ENCODE measurements around the gene SPATA6. TPM values are rescaled to one million over a fixed set of nuclear protein-coding genes. Genes with fewer than 3 reads are reported as not detected.
"Not testable (repeated sequence)": the region's sequence is repeated elsewhere in the genome, so short reads cannot be mapped to it uniquely, and the experiment has no call there.

Gene SPATA6
- total RNA-seq, 1 donor from 2014 or later = 0.79 TPM

DNA sequence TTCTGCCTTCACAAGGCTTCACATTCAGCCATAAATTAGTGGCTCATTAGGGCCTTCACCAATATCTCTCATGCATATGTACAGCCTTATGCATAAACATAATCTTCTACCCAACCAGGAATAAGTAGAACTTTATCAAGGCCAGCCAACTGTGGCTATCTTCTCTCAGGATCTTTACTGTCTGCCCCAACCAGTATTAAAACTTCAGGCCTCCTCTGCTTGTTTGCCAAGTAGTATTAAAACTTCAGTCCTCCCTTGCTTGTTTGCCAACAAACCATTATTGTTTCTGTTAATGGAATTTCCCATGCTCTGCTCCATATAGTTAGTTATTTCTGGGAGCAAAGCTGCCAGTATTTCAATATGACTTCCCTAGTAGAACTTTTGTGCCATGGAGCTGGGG, 169.4 kb downstream of the SPATA6 start:
- FAIRE-seq (no peak), DNase-seq (ENCODE audit: low read depth) (no peak)
- no peak overlapping the region for H3K4me3 ChIP-seq (ENCODE audit: low read depth, low read length)
- TF ChIP-seq CTCF (IDR thresholded peaks at IDR 0.05; ENCODE audit: insufficient read depth, low read length, severe bottlenecking) = no peak
- H3K36me3 ChIP-seq (ENCODE audit: control insufficient read depth, insufficient read depth, low read length) = no peaks in the 10 kb centered on the region
- H3K27me3 ChIP-seq (ENCODE audit: control insufficient read depth, insufficient read depth, low read length) = no peaks in the 10 kb centered on the region

- H3K4me3 ChIP-seq (ENCODE audit: low read depth, low read length) = no peak overlapping the region
- DNase-seq (ENCODE audit: low read depth) (peak; percentile 94), FAIRE-seq (no peak)
- no peaks in the 10 kb centered on the region for H3K36me3 ChIP-seq (ENCODE audit: control insufficient read depth, insufficient read depth, low read length)
- no peak for TF ChIP-seq CTCF (IDR thresholded peaks at IDR 0.05; ENCODE audit: insufficient read depth, low read length, severe bottlenecking)
- no peaks in the 10 kb centered on the region for H3K27me3 ChIP-seq (ENCODE audit: control insufficient read depth, insufficient read depth, low read length)
Measured at GRCh38 chr1:48294656-48295055, 177.3 kb downstream of the SPATA6 start.

GRCh38 chr1:48294094-48294493, 177.9 kb downstream of the SPATA6 start:
- H3K36me3 ChIP-seq (ENCODE audit: control insufficient read depth, insufficient read depth, low read length); FAIRE-seq; DNase-seq (ENCODE audit: low read depth); H3K27me3 ChIP-seq (ENCODE audit: control insufficient read depth, insufficient read depth, low read length); H3K4me3 ChIP-seq (ENCODE audit: low read depth, low read length): not testable (repeated sequence)

DNA sequence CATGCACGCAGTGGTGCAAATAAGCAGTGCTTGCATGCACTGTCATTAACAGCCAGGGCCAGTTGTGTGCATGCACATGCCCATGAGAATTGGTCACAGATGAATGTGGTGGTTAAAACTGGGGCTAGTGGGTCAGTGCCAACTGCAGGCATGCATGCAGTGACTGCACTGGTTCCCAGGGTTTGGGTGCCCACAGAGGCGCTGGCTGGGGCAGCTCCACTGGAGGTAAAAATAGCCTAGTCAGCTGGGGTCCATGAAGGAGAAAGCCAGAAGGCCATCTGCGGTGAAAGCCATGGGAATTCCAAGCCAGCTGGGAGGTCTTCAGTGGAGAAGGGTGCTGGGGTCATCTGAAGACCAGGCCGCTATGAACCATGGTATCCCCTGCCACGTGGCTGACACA, 179.3 kb downstream of the SPATA6 start:
- no peaks in the 10 kb centered on the region for H3K36me3 ChIP-seq (ENCODE audit: control insufficient read depth, insufficient read depth, low read length)
- FAIRE-seq (no peak), DNase-seq (ENCODE audit: low read depth) (no peak)
- no peaks in the 10 kb centered on the region for H3K27me3 ChIP-seq (ENCODE audit: control insufficient read depth, insufficient read depth, low read length)
- no peak for TF ChIP-seq CTCF (IDR thresholded peaks at IDR 0.05; ENCODE audit: insufficient read depth, low read length, severe bottlenecking)
- H3K4me3 ChIP-seq (ENCODE audit: low read depth, low read length) = no peak overlapping the region

- no peak for DNase-seq (ENCODE audit: low read depth)
- no peak for FAIRE-seq
- H3K27me3 ChIP-seq (ENCODE audit: control insufficient read depth, insufficient read depth, low read length) = no peaks in the 10 kb centered on the region
- H3K36me3 ChIP-seq (ENCODE audit: control insufficient read depth, insufficient read depth, low read length) = no peaks in the 10 kb centered on the region
- H3K4me3 ChIP-seq (ENCODE audit: low read depth, low read length) = no peak overlapping the region
- TF ChIP-seq CTCF (IDR thresholded peaks at IDR 0.05; ENCODE audit: insufficient read depth, low read length, severe bottlenecking) = no peak
Measured at GRCh38 chr1:48291421-48291820, 180.6 kb downstream of the SPATA6 start.

DNA sequence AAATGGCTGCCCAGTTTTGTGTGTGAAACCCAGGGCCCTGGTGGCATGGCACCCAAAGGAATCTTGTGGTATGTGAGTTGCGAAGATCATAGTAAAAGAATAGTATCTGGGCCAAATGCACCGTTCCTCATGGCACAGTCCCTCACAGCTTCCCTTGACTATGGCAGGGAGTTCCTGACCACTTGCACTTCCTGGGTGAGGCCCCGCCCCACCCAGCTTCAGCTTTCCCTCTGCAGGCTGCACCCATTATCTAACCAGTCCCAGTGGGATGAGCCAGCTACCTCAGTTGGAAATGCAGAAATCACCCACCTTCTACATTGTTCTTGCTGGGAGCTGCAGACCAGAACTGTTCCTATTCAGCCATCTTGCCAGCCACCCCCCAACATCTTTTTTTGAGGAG, 186.5 kb downstream of the SPATA6 start:
- no peak overlapping the region for H3K4me3 ChIP-seq (ENCODE audit: low read depth, low read length)
- H3K27me3 ChIP-seq (ENCODE audit: control insufficient read depth, insufficient read depth, low read length) = no peaks in the 10 kb centered on the region
- no peak for FAIRE-seq
- no peak for TF ChIP-seq CTCF (IDR thresholded peaks at IDR 0.05; ENCODE audit: insufficient read depth, low read length, severe bottlenecking)
- no peaks in the 10 kb centered on the region for H3K36me3 ChIP-seq (ENCODE audit: control insufficient read depth, insufficient read depth, low read length)
- DNase-seq (ENCODE audit: low read depth) = no peak

DNA sequence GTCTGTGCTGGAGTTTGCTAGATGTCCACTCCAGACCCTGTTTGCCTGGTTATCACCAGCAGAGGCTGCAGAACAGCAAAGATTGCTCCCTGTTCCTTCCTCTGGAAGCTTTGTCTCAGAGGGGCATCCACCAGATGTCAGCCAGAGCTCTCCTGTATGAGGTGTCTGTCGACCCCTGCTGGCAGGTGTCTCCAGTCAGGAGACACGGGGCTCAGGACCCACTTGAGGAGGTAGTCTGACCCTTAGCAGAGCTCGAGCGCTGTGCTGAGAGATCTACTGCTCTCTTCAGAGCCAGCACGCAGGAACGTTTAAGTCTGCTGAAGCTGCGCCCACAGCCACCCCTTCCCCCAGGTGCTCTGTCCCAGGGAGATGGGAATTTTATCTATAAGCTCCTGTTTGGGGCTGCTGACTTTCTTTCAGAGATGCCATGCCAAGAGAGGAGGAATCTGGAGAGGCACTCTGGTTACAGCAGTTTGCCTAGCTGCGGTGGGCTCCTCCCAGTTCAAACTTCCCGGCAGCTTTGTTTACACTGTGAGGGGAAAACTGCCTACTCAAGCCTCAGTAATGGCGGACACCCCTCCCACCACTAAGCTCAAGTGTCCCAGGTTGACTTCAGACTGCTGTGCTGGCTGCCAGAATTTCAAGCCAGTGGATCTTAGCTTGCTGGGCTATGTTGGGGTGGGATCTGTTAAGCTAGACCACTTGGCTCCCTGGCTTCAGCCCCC, 187.1 kb downstream of the SPATA6 start:
- not testable (repeated sequence) for H3K27me3 ChIP-seq (ENCODE audit: control insufficient read depth, insufficient read depth, low read length); H3K4me3 ChIP-seq (ENCODE audit: low read depth, low read length); FAIRE-seq; DNase-seq (ENCODE audit: low read depth); H3K36me3 ChIP-seq (ENCODE audit: control insufficient read depth, insufficient read depth, low read length)

- not testable (repeated sequence) for H3K36me3 ChIP-seq (ENCODE audit: control insufficient read depth, insufficient read depth, low read length); H3K4me3 ChIP-seq (ENCODE audit: low read depth, low read length); FAIRE-seq; DNase-seq (ENCODE audit: low read depth); H3K27me3 ChIP-seq (ENCODE audit: control insufficient read depth, insufficient read depth, low read length)
Measured at GRCh38 chr1:48282329-48282728, 189.7 kb downstream of the SPATA6 start.

DNA sequence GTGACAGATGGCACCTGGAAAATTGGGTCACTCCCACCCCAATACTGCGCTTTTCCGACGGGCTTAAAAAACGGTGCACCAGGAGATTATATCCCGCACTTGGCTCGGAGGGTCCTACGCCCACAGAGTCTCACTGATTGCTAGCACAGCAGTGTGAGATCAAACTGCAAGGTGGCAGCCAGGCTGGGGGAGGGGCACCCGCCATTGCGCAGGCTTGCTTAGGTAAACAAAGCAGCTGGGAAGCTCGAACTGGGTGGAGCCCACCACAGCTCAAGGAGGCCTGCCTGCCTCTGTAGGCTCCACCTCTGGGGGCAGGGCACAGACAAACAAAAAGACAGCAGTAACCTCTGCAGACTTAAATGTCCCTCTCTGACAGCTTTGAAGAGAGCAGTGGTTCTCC, 194.6 kb downstream of the SPATA6 start:
- not testable (repeated sequence) for H3K36me3 ChIP-seq (ENCODE audit: control insufficient read depth, insufficient read depth, low read length); H3K4me3 ChIP-seq (ENCODE audit: low read depth, low read length); DNase-seq (ENCODE audit: low read depth); FAIRE-seq; H3K27me3 ChIP-seq (ENCODE audit: control insufficient read depth, insufficient read depth, low read length)

Measured in bronchial epithelial cell (primary cell).